SU-DHL-6 (cell line): ENCODE results near the gene GNS.

Experiments used
- H2AFZ ChIP-seq: fragments of 200-600 bp; sonication (generic); 2 replicates; pipeline ENCODE4 v1.6.1; 2014; ENCODE audit warnings: low read depth, mild to moderate bottlenecking, moderate library complexity, mixed read lengths, antibody characterized with exemption, low read length; ENCODE audit not compliant: severe bottlenecking
- H3F3A ChIP-seq: fragments of 200-600 bp; shearing (Covaris generic); 2 replicates; pipeline ENCODE4 v1.6.0; 2016; ENCODE audit warnings: antibody characterized with exemption, mild to moderate bottlenecking; ENCODE audit not compliant: insufficient read depth
- H3K27ac ChIP-seq: fragments of 200-600 bp; sonication (generic); 2 replicates; pipeline ENCODE4 v1.5.1; 2016; ENCODE audit warnings: low read depth, mild to moderate bottlenecking, low read length, moderate library complexity, mixed read lengths
- H3K27me3 ChIP-seq: fragments of 200-600 bp; sonication (generic), shearing (Covaris generic); 2 replicates; pipeline ENCODE4 v1.6.0; 2014; ENCODE audit warnings: mild to moderate bottlenecking, low read length
- H3K36me3 ChIP-seq: fragments of 200-600 bp; sonication (generic); 2 replicates; pipeline ENCODE4 v1.6.1; 2014; ENCODE audit warnings: mild to moderate bottlenecking, low read length, mixed read lengths
- H3K4me2 ChIP-seq: fragments of 300-600, 200-600 bp; shearing (Covaris generic), sonication (generic); 2 replicates; pipeline ENCODE4 v1.6.0; 2014; ENCODE audit warnings: low read length, low read depth, mild to moderate bottlenecking; ENCODE audit not compliant: poor library complexity, severe bottlenecking
- H3K4me3 ChIP-seq: fragments of 200-600 bp; sonication (generic); 2 replicates; pipeline ENCODE4 v1.5.1; 2014; ENCODE audit warnings: antibody characterized with exemption, low read length, mild to moderate bottlenecking, mixed read lengths; ENCODE audit not compliant: insufficient read depth, poor library complexity, severe bottlenecking
- H3K79me2 ChIP-seq: fragments of 200-600 bp; sonication (generic); 2 replicates; pipeline ENCODE4 v1.6.1; 2014; ENCODE audit warnings: mild to moderate bottlenecking, low read length, moderate library complexity; ENCODE audit not compliant: insufficient read depth
- H3K9ac ChIP-seq: fragments of 200-600 bp; sonication (generic); 2 replicates; pipeline ENCODE4 v1.7.0; 2014; ENCODE audit warnings: mild to moderate bottlenecking, low read length
- H3K9me2 ChIP-seq: fragments of 200-600 bp; sonication (generic); replicated peaks from 2 replicates; pipeline ENCODE4 v1.6.1; 2014; ENCODE audit warnings: low read length; ENCODE audit not compliant: insufficient read depth
- H3K9me3 ChIP-seq: fragments of 200-600 bp; sonication (generic); 2 replicates; pipeline ENCODE4 v1.6.1; 2014; ENCODE audit warnings: low read length, mixed read lengths; ENCODE audit not compliant: insufficient read depth
- H4K20me1 ChIP-seq: fragments of 200-600 bp; sonication (generic); 2 replicates; pipeline ENCODE4 v1.6.1; 2014; ENCODE audit warnings: low read depth, mild to moderate bottlenecking, antibody characterized with exemption, low read length, moderate library complexity, mixed read lengths
- CTCF ChIP-seq: fragments of 200-600 bp; sonication (generic); IDR thresholded peaks from one replicate; pipeline ENCODE4 v1.5.1; 2017; ENCODE audit warnings: antibody characterized with exemption, mild to moderate bottlenecking, low read length, moderate library complexity; ENCODE audit not compliant: insufficient read depth, poor library complexity, severe bottlenecking
- EZH2phosphoT487 ChIP-seq: fragments of 200-600 bp; sonication (generic), shearing (Covaris generic); conservative IDR thresholded peaks from 2 replicates; pipeline ENCODE4 v1.6.1; 2018; ENCODE audit warnings: mild to moderate bottlenecking, antibody characterized with exemption, low read length, moderate library complexity, mixed read lengths

GNS gene

DNA sequence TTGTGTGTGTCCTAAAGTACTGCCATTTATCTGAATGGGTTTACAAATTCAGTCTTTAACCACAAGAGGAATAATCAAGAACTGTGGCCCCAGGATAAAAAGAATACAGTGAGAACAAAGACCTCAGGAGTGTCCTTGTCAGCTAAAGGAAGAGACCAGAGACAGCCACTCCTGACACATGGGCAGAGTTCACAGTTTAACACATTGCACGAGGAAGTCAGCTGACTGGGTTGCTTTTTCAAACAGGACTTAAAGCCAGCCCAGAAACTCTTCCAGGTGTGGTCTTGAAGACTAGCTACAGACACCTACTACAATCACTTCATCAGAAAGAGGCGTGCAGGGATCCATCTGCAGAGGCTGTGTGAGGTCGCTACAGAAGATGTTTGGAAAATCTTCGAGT, 42.8 kb downstream of the GNS start:
- Histone ChIP-seq H3K4me2 (no peak overlapping the region), H2AFZ (no peak overlapping the region), H3K27ac (no peak overlapping the region), H3F3A (no peaks in the 10 kb centered on the region), H3K9me3 (no peaks in the 10 kb centered on the region), H4K20me1 (no peaks in the 10 kb centered on the region), H3K4me3 (no peak overlapping the region), H3K9ac (no peak overlapping the region), H3K9me2 (no peaks in the 10 kb centered on the region), H3K27me3 (no peaks in the 10 kb centered on the region), H3K36me3 (no peaks in the 10 kb centered on the region), H3K79me2 (no peaks in the 10 kb centered on the region)
- no peak for TF ChIP-seq CTCF
- TF ChIP-seq EZH2phosphoT487: no peak

- Histone ChIP-seq H3K27ac (no peak overlapping the region), H3K4me3 (no peak overlapping the region), H3K79me2 (no peaks in the 10 kb centered on the region), H3K9me3 (no peaks in the 10 kb centered on the region), H3F3A (no peaks in the 10 kb centered on the region), H3K36me3 (no peaks in the 10 kb centered on the region), H3K27me3 (no peaks in the 10 kb centered on the region), H4K20me1 (no peaks in the 10 kb centered on the region), H2AFZ (no peak overlapping the region), H3K4me2 (no peak overlapping the region), H3K9me2 (no peaks in the 10 kb centered on the region), H3K9ac (no peak overlapping the region)
- TF ChIP-seq EZH2phosphoT487 (no peak), CTCF (no peak)
These were observed 44.6 kb downstream of the GNS start for GRCh38 chr12:64714551-64714968.

GRCh38 chr12:64713376-64713775, 45.8 kb downstream of the GNS start:
- Histone ChIP-seq H3K9me2 (no peaks in the 10 kb centered on the region), H3K4me2 (no peak overlapping the region), H3K27ac (no peak overlapping the region), H4K20me1 (no peaks in the 10 kb centered on the region), H3K4me3 (no peak overlapping the region), H3F3A (no peaks in the 10 kb centered on the region), H3K9me3 (no peaks in the 10 kb centered on the region), H3K9ac (no peak overlapping the region), H3K36me3 (no peaks in the 10 kb centered on the region), H3K27me3 (no peaks in the 10 kb centered on the region), H3K79me2 (no peaks in the 10 kb centered on the region), H2AFZ (no peak overlapping the region)
- no peak for TF ChIP-seq EZH2phosphoT487
- no peak for TF ChIP-seq CTCF

DNA sequence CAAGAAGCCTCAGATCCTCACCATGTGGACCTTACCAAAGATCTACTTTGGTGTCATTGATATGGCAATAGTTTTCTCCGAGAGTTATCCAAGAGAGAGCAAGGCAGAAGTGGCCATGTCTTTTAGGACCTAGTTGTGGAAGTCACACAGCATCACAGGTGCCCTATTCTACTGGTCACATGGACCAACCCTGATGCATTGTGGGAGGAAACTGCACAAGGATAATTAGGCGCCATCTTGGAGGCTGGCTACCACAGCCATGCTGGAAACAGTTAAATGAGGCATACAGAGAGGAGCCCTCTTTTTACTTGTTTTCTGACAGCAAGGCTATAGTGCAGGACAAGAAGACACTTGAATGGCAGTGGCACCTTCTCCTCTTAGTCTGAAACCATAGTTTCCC, 49.8 kb downstream of the GNS start:
- no peaks in the 10 kb centered on the region for H3K9me3 ChIP-seq
- H3K4me2 ChIP-seq: no peak overlapping the region
- H3F3A ChIP-seq: no peaks in the 10 kb centered on the region
- H3K27me3 ChIP-seq: no peaks in the 10 kb centered on the region
- H3K4me3 ChIP-seq: no peak overlapping the region
- H3K36me3 ChIP-seq: no peaks in the 10 kb centered on the region
- TF ChIP-seq CTCF: no peak
- no peak for TF ChIP-seq EZH2phosphoT487
- H3K27ac ChIP-seq: no peak overlapping the region
- no peak overlapping the region for H3K9ac ChIP-seq
- H3K79me2 ChIP-seq: no peaks in the 10 kb centered on the region
- no peaks in the 10 kb centered on the region for H4K20me1 ChIP-seq
- no peaks in the 10 kb centered on the region for H3K9me2 ChIP-seq
- H2AFZ ChIP-seq: no peak overlapping the region
